Prostate gland (tissue), 2 donors: Measurements from ENCODE around the gene SEMA6C.

Experiments
- POLR2A ChIP-seq: fragments of 450-650 bp; IDR thresholded peaks from one replicate; pipeline ENCODE4 v1.6.1; 2016; ENCODE audit warnings: antibody characterized with exemption, mild to moderate bottlenecking
- POLR2AphosphoS5 ChIP-seq: sonication (generic); formaldehyde crosslinking; IDR thresholded peaks from one replicate; pipeline ENCODE4 v1.6.1; 2017; ENCODE audit warnings: antibody characterized with exemption
- TF ChIP-seq, protein P1 (sequence below), 4 experiments: fragments of 200-600 bp in 2 of 4; fragments of 450-650 bp in 2 of 4; sonication (generic) in 2 of 4; IDR thresholded peaks; 1 replicate in 3 of 4; 2 replicates in 1 of 4; pipeline ENCODE4 v1.5.1; 2016 to 2019; ENCODE audit warnings: antibody characterized with exemption in 4 of 4, mild to moderate bottlenecking in 2 of 4, moderate library complexity in 2 of 4

DNA sequence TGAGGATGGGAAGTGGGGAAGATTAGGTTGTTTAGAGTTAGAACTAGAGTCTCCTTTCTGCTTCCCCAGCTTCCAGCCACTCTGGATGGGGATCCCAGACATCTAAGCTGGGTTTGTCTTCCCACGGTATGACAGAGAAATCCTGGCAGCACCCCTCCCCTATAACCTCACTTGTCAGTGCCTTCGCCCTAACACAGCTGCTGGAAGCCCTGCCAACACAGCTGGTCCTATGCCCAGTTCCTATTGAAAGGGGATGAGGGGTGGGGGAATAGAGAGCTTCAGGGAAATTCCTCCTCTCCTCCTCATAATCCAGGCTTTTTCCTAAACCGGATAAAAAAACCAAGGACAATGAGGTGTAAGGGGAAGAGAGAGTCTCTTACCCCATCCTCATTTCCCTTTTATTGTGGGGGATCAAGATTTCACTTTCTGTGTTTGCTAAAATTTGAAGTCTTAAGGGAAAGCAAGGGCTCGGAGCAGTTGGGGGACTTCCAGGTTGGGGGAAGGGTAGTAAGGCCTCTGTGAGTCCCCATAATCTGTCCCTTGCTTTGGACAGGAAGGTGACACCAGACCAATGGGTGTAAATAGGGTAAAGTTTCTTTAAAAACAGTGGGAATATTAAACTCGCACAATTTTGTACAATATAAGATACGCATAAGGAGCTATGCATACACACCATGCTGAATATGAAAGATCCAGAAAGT lies 28.8 kb upstream of the SEMA6C start:
- no peak for TF ChIP-seq POLR2AphosphoS5
- TF ChIP-seq, protein P1, sequence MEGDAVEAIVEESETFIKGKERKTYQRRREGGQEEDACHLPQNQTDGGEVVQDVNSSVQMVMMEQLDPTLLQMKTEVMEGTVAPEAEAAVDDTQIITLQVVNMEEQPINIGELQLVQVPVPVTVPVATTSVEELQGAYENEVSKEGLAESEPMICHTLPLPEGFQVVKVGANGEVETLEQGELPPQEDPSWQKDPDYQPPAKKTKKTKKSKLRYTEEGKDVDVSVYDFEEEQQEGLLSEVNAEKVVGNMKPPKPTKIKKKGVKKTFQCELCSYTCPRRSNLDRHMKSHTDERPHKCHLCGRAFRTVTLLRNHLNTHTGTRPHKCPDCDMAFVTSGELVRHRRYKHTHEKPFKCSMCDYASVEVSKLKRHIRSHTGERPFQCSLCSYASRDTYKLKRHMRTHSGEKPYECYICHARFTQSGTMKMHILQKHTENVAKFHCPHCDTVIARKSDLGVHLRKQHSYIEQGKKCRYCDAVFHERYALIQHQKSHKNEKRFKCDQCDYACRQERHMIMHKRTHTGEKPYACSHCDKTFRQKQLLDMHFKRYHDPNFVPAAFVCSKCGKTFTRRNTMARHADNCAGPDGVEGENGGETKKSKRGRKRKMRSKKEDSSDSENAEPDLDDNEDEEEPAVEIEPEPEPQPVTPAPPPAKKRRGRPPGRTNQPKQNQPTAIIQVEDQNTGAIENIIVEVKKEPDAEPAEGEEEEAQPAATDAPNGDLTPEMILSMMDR (IDR thresholded peaks at IDR 0.05) = no peak
- no peak for TF ChIP-seq POLR2A
